Iris pigment epithelial cell (primary cell): Measurements from ENCODE around the gene GAP43.
A peak's percentile ranks its signal among the peaks of the same experiment; 100 is the strongest.

Experiments
- DNase-seq: peaks from one replicate; pipeline ENCODE4 v3.0.0-alpha.2; 2011; ENCODE audit warnings: low read depth

The GAP43 gene, protein sequence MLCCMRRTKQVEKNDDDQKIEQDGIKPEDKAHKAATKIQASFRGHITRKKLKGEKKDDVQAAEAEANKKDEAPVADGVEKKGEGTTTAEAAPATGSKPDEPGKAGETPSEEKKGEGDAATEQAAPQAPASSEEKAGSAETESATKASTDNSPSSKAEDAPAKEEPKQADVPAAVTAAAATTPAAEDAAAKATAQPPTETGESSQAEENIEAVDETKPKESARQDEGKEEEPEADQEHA

DNA sequence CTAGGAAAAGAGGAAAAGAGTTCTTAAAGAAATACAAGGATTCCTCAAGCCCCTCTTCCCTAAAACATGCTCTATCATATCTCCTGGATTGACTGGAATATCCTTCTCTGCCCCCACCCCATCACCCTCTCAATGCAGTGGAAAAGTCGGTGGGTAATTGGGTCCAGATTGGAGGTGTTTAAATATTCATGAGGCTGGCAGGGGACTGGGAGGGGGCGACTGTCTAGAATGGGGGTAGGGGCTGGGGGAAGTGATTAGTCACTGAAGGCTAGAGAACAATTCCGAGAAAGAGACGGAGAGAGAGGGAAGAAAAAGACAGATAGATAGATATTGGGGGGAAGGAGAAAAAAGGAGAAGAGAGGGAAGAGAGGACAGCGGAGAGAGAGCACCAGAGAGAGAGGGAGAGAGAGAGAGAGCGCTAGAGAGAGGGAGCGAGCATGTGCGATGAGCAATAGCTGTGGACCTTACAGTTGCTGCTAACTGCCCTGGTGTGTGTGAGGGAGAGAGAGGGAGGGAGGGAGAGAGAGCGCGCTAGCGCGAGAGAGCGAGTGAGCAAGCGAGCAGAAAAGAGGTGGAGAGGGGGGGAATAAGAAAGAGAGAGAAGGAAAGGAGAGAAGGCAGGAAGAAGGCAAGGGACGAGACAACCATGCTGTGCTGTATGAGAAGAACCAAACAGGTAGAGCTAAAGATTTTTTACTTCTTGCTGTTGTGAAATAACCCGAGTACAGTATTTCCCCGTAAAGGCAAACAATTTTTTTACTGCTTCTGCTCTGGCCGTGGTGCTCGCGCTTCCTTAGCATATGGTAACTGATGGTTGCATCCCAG lies at the start of gene GAP43:
TSS of gene GAP43 (plus strand) at position 467 of the 825 bp plus-strand sequence. CDS start at position 647, 180 bp downstream.
- peak; percentile 93 for DNase-seq

DNA sequence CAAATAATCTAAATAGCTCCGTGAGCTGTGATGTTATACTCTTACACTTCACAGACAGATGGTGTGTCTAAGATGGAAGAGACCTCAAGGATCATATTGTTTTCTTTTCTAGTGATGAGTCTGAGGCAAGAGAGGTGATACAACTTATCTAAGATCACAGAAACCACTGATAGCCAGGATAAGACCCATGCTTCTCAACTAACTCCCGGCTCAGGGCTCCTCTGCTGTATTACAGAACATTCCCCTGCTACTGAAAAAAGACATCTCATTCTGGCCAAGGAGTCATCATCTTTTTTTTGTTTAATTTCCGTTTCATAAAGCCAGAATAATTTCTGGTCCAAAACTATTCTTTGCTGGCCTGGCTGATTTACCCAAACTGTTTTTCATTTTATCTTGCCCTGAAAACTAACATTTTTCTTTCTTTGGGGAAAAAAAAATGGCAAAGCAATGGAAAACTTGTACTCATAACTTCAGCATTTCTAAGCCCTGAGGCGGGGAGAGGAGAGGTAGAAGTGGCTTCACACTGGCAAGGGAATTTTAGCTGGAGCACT lies 46.9 kb upstream of the GAP43 start:
- no peak for DNase-seq

DNA sequence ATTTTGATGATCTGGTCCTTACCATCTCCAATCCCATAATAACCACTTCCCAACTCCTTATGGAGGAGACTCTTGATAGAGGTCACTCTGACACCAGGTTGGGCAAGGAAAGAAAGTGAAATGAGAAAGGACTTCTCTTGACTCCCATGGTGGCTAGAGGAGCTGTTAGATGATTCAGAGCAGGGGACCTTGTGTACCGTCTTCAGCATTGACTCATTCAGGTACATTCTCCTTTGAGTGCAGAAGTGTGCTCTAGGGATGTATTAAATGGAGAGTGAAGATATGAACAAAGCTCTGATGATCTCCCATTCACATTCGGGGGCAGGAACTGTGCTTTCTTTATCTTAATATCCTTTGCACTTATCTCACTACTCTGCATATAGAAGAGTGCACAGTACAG lies 46.3 kb upstream of the GAP43 start:
- no peak for DNase-seq

DNA sequence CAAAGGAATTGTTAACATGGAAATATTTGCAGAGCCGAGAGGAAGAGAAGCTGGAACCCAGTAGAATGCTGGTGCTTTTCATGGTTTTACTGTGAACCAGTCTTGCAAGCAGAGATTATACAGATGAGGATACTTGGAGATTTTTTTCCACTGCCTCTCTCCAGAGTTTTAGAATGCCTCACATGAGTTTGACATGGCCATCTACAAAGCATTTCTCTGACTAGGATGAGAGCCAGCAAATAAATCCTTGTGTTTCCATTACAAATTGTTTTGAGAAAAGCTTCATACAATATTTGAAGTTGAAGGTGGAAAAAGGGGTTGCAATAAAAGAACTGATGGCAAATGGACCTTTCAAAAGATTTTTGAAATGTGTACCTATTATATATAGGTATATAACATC lies 45.0 kb upstream of the GAP43 start:
- no peak for DNase-seq

DNA sequence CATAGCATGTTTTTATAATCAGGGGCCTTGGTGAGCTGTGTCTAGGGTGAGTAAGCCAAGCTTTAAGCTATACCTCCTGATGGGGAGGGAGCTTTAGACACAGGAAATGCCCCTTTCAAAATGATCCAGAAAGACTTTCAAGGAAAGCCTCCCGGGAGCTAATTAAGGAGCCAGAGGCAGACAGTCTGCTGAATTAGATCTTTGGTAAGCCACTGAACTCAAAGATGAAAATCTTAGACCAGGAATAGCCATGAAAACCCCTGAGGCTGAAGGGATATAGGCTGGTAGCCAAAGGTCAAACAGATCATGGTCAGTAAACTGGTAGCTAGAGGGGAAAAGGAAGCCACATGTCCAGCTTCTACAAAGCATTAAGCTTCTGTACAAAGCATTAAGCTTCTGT lies 42.7 kb upstream of the GAP43 start:
- no peak for DNase-seq

DNA sequence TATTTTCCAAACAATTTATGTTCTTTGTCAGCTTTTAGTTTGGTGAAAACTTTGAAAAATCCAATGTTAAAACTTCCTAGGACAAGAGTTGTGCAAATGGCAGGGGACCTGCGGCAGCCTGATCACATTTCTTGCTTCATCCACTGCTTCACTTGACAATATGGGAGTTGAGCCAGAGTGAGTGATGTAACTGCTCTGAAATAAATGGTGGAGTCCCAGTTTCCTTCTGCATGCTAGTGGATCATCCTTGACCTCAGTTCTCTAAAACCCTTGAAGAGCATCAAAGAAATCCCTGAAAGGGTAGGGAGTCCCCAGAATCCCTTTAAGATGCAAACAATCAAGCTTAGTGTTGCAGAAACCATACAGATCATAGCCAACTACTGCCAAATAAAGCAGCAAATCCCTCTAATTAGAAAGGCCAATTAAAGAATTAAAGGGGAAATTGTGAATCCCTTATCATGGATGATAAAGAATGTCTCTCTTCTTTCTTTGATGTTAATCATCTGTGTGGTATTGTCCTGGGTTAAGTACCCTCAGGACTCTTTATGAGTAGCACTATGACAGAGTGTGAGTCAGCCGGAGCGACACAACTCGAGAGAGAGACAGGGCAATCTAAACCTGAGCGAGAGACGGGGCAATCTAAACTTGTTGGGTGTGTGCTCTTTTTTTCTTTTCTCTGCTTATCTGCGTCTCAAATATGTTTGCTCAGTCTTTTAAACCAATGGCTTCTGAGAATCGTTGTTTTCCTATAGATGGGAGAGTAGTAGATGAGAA lies 41.8 kb upstream of the GAP43 start:
- peak; percentile 7 for DNase-seq

DNA sequence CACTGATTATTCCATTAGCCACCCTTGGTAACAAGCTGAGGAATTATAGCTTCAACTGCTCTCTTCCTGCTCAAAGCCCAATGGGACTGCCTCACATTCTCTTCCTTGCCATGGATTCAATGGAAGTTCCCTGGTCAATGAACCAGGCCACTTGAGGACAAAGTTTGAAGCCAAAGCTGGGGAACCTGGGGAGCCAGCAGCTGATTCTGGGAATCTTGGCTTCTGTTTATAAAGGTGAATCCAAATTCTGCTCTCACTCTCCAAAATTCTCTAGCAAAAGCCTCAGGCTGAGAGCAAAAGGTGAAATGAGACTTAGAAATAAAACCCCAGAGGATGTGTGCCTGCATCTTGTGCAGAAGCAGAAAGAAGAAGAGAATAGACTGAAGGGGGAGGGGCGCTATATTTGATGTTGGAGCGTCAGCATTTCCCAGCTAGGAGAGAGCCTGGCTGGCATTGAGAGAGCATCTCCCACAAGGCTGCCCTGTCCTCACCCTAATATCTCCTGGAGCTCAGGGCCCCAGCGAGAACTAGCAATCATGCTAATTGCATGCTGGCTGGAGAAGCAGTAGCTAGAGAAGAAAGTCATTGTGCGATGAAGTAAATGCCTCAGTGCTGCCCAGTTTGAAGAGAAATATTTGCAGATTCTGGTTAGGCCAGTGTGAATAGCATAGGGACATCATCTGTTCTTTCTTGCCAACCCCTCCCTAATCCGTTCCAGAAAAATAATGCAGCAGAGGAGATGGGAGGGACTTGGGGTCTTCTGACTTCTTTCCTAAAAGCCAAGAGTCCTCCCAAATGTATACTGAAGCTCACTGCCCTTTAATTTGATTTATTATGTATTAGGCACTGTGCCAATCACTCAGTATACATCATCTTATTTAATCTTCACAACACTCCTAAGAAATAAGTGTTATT lies 34.9 kb upstream of the GAP43 start:
- no peak for DNase-seq

DNA sequence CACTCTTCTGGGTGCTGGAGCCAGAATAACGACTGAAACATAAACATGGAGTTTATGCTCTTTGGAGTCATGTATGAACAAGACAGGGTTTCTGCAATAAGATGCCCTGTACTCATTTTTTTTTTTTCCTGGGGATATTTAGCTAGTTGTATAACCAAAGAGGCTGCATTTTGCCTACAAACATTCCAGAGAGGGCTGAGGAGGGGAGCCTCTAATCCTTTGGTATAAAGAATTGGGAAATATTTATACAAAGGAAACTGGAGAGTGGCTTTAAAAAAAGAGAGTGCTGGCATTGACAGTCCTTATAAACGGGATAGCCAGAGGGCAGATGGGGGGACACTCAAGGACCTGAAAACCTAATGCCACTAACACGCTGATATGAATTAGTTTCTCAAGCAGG lies 32.4 kb upstream of the GAP43 start:
- no peak for DNase-seq

DNA sequence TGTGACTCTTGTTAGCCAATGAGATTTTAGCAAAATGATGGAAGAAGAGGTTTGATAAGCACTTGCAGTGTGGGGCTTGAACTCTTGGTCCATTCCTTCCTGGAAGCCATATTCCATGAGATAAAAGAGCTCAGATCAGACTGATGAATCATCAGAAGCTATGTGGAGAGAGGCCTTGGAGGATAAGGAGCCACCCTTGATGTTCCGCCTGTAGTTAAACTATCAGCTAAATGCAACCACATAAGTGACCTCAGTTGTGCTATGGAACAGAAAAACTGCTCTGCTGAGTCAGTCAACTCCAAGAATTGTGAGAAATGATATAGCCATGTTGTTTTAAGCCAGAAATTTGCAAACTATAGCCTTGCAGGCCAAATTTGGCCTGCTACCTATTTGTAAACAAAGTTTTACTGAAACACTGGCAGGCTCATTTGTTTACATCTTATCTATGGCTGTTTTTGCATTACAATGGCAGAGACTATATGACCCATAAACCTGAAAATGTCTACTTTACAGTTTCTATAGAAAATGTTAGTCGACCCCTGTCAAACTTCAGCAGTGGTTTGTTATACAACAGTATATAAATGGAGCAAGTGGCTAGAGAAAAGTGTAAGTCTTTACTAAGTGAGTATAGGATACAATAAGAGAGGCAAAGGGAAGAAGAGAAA lies 27.6 kb upstream of the GAP43 start:
- peak; percentile 73 for DNase-seq

DNA sequence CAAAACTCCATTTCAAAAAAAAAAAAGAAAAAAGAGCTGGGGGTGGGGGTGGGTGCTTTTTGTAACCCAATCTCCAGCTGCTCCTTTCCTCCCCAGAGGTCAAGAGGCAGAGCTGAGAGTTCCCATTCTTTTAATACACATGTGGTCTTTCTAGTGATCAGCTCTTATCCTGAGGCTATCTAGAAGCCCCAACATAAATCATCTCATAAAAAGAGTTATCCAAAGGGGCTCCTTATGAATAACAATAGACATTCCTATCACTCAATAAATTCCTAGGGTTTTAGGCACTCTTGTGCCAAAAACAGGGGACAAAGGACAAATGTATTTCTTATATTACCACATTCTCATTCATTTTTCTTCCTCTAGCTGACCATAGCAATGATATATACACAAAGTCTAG lies 25.1 kb upstream of the GAP43 start:
- DNase-seq: no peak

DNA sequence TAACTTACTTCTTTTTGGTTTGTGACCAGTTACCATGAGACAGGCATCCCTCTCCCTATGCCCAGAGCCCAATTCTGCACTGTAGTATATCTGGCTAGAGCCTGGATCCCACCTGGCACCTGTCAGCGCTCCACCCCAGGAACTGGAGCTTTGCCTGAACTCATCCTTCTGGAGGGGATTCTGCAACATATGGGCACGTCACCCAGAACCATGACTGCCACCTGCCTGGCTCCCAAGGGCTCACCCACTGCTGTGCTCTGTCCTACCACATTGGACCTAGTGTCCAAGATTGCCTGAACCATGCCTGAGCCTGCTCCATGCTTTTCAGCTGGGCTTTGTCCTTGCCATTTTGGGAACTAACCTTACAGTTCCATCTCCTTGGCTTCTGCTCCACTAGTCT lies 21.1 kb upstream of the GAP43 start:
- DNase-seq: no peak

DNA sequence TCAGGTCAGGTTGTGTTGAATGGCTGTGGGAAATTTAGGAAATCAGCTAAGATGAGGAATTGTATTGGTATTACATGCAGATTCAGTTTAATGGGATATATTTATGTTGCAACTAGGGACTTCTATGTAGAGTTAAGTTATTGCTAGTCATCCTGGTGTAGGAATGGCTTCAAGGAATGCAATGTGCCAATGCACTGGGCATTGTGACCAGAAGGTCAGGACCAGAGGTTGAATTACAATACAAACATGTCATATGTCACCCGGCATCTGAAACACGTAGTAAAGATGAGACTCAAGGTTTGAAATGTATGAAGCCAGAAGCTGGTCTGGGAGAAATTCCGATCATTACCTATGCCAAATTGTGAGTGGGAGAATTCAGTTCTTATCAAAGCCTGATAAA lies 11.7 kb upstream of the GAP43 start:
- DNase-seq: no peak

DNA sequence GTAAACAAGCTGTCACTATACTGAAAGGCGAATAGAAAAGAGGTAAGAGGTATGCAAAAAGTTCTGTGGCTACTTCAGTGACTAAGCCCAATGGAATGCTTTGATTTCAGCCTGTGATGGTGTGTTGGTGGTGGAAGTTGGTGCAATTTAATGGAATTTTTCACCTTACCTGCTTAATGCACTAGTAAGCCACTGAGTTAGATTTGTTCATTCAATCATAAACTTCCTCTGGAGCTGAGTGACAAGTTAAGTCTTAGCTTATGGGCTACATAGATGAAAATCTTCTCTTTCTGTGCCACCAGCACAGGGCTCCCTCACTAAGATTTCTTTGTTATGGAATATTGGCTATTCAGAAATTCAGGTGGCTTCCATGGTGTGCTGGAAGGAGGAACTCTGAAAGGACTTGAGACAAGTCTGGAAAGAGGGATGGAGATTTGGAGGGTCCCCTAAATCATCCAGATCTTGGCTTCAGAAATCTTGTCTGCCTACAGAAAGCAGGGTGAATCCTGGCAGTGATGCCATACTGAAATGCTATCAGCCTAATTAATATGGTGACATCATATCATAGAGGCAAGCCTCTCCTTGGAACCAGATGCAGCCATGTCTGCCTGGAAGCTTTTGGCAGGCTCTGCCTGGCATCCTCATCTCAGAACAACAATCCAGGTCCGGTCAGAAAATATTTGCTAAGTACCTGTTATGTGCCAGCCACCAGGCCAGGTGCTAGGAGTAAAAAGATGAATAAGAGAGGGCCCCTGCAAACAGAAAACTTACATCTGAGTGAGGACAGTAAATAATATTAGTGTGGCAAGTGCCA lies 8.1 kb upstream of the GAP43 start:
- DNase-seq: peak; percentile 40

DNA sequence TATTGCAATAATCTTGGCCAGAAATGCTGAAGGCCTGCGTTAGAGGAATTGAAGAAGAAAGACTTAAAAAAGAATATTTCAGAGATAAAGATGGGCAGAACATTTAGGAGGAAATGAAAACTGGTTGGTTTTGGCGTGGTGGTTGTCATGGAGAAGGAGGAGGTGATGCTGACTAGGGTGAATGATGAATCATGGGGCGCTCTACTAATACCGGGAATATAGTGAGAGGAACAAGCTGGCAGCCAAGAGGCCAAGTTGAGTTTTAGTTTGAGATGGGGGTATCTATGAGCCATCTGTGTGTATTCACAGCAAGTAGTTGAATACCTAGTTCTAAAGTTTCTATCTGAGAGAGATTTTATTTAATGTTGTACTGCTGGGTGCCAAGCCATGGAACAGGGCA lies 6.8 kb upstream of the GAP43 start:
- DNase-seq: no peak

DNA sequence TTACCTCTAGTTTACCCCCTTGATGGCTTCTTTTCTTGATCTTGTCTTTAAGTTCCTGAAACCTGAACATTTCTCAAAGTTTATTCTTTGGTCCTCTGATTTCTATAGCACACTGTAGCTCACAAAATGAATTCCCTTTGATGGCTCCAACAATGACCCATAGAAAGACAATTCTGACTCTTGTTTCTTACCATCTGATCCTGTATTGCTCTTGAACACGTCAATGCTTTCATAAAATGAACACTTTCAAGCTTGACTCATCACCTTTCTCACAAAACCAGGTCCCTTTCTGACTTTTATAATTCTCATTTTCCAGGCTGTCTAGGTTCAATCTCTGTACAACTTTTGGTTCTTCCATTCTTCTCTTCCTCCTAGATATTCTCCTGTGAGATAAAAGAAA lies 5.7 kb upstream of the GAP43 start:
- DNase-seq: no peak

DNA sequence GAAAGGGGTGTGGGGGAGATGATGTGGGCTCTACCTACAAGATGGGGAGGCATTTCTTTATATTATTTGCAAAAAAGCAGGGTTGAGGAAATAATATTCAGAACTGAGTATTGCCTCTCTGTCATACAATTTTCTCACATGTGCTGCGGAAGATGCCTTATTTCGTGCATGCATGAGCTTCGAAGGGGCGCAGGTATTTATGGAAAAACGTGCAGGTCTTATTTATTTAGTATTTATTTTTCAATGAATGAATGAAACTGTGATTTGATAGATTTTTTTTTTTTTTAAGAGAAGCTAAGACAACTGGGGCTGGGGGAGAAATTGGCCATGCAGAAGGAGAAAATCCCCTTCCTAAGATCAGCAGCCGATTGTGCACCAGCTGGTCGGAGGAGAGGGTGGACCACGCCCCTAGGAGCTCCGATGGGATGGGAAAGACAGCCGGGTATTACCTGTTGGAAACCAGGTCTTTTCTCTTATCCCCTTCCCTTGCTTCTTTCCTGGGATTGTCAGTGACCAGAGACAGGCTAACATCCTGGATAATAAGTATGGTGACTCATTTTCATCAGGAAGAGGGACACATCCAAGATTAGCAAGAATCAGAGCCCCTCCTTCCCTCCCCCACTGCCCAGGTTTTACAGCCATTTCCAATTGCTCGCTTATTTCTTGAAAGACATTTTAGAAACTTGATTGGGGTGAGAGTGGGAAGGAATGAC lies 875 bp downstream of the GAP43 start:
- no peak for DNase-seq

DNA sequence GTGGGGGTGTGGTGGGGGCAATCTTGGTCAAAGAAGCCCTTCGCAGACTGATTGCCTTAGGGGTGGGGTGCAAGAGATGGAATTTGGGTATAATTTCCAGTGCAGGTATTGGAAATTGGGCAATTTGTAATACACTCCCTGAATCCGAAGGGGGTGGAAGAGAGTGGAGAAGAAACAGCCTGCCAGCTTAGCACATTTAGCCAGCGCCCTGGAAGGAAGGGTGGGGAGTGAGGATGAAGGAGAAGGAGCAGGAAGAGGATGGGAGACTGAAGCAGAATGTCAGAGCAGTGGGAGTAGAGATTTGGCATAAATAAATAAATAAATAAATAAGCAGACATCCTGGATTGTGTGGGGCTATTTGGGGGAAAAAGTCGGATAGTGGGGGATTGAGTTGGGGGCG lies 1.6 kb downstream of the GAP43 start:
- DNase-seq: no peak

DNA sequence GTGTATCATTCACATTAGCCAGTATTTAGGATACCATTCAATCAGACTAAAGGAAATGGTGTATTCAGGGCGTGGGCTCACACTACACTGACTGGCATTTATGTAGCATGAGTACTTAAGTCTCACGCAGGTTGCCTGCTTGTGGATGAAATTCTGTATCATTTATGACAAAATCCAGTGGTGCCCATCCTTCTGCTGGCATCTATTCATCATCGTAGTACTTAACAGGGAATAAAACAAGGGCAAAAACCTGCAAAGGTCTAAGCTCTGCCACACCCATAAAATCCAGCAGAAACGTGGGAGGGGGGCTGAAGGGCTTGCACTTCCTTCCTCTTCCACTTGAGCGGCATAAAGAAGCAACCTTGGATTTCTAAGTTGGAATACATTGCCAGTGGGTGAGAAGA lies 2.7 kb downstream of the GAP43 start:
- DNase-seq: no peak

DNA sequence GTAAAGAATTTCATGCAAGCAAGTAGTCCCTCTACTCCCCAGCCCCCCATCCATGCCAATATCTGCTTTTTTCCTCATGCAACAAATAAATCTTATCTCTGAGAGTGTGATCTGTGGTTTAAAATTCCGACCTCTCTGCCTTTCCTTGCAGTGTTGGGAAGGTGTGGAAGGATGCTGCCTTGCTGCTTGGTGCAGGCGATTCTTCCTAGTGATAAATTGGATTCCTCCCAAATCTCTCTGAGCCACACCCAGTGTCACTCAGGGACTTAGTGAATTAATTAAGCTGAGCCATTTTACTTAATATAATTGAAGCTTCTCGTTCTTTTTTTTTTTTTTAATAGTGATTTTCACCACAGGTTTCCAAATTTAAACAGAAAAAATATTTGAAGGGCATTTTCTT lies 3.4 kb downstream of the GAP43 start:
- no peak for DNase-seq
